Mesodermal cell (in vitro differentiated cells): ENCODE measurements around the gene LAGE3.
A peak's percentile ranks its signal among the peaks of the same experiment; 100 is the strongest.

Experiments
- H3K27ac ChIP-seq: 2 replicates; pipeline ENCODE4 v1.7.0; 2013; ENCODE audit warnings: mild to moderate bottlenecking, low read depth, low read length, moderate library complexity; ENCODE audit not compliant: severe bottlenecking
- H3K36me3 ChIP-seq: 2 replicates; pipeline ENCODE4 v1.7.1; 2013; ENCODE audit warnings: mild to moderate bottlenecking, low read length, moderate library complexity; ENCODE audit not compliant: control insufficient read depth, insufficient read depth
- H3K4me1 ChIP-seq: one replicate; pipeline ENCODE4 v1.7.1; 2013; ENCODE audit warnings: mild to moderate bottlenecking, low read length; ENCODE audit not compliant: insufficient read depth, control insufficient read depth, poor library complexity, severe bottlenecking
- H3K4me3 ChIP-seq: 2 replicates; pipeline ENCODE4 v1.7.0; 2013; ENCODE audit warnings: low read length, control low read depth, mild to moderate bottlenecking; ENCODE audit not compliant: insufficient read depth, poor library complexity, severe bottlenecking; ENCODE audit errors: extremely low read depth
- H3K9me3 ChIP-seq: 2 replicates; pipeline ENCODE4 v1.7.1; 2013; ENCODE audit warnings: mild to moderate bottlenecking, low read length, moderate library complexity; ENCODE audit not compliant: control insufficient read depth
- WGBS, 2 experiments: methylation state at CpG; one replicate each; pipeline ENCODE4 v1.1.5; 2013; ENCODE audit warnings: missing lambda C conversion rate in 2 of 2; ENCODE audit not compliant: insufficient coverage in 2 of 2; 5-methylcytosine and 5-hydroxymethylcytosine counted together

LAGE3 gene

DNA sequence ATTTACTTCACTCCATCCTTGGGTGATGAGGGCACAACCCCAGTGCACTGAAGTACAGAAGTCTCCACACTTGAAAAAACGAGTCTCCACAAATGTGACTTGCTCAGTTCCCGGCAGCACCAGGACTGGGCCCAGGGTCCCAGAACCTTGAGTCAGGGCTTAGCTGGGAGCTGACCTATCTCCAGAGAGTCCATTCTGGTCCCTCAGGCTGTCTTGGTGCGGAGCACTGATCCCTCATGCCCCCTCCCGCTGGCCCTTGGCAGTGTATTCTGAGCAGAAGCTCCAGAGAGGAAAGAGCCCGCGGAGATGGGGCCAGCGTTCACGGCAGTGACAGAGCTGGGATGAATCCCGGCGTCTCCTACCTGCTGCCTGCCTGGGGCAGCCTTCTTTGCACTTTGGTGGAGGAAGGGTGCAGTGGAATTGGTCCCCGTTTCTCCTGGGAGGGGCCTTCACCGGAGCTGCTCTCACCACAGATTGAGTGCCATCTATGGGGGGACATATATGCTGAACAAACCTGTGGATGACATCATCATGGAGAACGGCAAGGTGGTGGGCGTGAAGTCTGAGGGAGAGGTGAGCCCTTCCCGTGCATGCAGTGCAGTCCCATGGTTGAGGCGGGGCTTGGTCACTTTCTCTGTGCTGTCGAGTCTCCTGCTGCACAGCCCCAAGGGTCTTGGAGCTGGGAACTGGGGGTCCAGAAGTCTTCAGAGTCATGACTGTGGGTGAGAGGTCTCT, 38.3 kb downstream of the LAGE3 start:
- Histone ChIP-seq H3K4me1 (peaks cover 7% of the 10 kb centered on the region), H3K36me3 (peaks cover 44% of the 10 kb centered on the region), H3K9me3 (no peaks in the 10 kb centered on the region), H3K4me3 (no peak overlapping the region), H3K27ac (no peak overlapping the region)
- 95 to 96% methylated on average over 4 to 8 of the region's 17 CpGs for WGBS, 2 experiments

GRCh38 chrX:154439841-154440240, 39.2 kb downstream of the LAGE3 start:
- H3K4me1 ChIP-seq = peaks cover 7% of the 10 kb centered on the region
- 97% methylated on average over 6 of the region's 18 CpGs; no CpG with 5 or more reads in 1 of the 2 experiments for WGBS, 2 experiments
- no peak overlapping the region for H3K4me3 ChIP-seq
- H3K27ac ChIP-seq = no peak overlapping the region
- H3K36me3 ChIP-seq = peaks cover 43% of the 10 kb centered on the region
- H3K9me3 ChIP-seq = no peaks in the 10 kb centered on the region

- peaks cover 7% of the 10 kb centered on the region for H3K4me1 ChIP-seq
- H3K4me3 ChIP-seq = peak overlapping the region; percentile 50
- no peak overlapping the region for H3K27ac ChIP-seq
- H3K36me3 ChIP-seq = peaks cover 54% of the 10 kb centered on the region
- H3K9me3 ChIP-seq = no peaks in the 10 kb centered on the region
- WGBS, 2 experiments = 64 to 88% methylated on average over 10 to 13 of the region's 28 CpGs
These were observed 40.8 kb downstream of the LAGE3 start for GRCh38 chrX:154437971-154438893.

DNA sequence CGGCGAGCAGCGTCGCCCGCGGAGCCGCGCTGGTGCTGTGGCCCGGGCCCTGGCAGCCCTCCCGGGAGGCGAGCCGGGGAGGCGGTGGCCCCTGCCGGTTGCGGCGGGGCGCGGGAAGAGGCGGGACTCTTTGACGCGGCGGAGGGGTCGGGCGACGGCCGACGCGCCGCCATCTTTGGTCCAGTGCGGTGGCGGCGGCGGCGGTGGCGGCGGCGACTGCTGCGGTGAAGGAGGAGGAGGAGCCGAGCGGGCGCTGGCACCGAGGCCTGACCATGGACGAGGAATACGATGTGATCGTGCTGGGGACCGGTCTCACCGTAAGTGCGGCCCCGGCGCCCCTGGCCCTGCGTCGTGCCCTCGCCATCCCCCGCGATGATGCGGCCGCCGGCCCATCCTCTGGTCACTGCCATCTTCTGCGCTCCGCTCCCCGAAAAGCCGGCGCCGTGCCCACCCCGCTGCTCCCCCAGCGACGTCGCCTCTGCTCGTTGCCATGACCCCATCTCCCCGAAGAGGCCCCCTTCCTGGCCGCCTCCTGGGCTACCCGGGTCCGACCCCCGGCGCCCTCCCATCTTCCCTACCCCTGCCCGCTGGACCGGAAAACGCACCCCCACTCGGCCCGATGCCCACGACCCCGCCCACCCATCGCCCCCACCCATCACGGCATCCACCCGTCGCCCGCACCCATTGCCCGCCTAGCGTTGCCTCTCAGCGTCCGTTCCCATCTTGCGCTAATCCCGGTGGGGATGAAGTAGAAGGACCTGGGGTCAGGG, 41.9 kb downstream of the LAGE3 start, which contains the start of gene GDI1:
Gene GDI1, plus strand, starts transcription at position 172 of the 770 bp plus-strand sequence. Its CDS starts 101 bp downstream, at position 273.
- 0% methylated on average over 16 to 20 of the region's 93 CpGs for WGBS, 2 experiments
- no peaks in the 10 kb centered on the region for H3K9me3 ChIP-seq
- peak within 1 kb of the TSS; percentile 50 for H3K4me3 ChIP-seq
- peaks cover 57% of the 10 kb centered on the region for H3K36me3 ChIP-seq
- peak within 1 kb of the TSS; percentile 57 for H3K27ac ChIP-seq
- peaks cover 7% of the 10 kb centered on the region for H3K4me1 ChIP-seq

DNA sequence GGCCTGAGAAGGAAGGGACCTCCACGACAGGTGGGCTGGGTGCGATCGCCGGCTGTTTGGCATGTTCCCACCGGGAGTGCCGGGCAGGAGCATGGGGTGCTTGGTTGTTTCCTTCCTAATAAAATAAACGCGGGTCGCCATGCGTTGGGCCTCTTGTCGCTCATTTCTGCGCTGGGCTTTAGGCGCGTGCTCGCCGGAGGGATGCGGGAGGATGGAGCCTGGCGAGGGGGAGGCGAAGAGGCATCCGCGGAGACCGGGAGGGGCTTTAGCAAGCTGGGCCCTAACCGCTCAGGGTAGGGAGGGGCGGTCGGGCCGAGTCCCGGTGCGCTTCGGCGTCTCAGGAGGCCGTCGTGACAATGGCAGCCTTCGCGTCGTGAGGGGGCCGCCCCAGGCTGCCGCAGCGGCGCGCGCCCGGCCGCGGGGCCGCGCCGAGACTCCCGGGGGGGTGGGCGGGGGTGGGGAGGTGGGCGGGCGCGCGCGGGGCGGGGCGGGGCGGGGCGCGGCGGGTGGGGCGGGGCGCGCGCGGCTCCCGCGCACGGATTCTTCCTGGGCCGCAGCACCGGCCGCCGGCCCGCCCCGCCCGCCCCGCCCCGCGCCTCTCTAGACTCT, 42.6 kb downstream of the LAGE3 start:
- H3K4me3 ChIP-seq = peak overlapping the region; percentile 50
- 17% methylated on average over 5 of the region's 78 CpGs; no CpG with 5 or more reads in 1 of the 2 experiments for WGBS, 2 experiments
- H3K4me1 ChIP-seq = peaks cover 7% of the 10 kb centered on the region
- no peaks in the 10 kb centered on the region for H3K9me3 ChIP-seq
- H3K27ac ChIP-seq = peak overlapping the region; percentile 57
- H3K36me3 ChIP-seq = peaks cover 55% of the 10 kb centered on the region

- H3K36me3 ChIP-seq = peaks cover 49% of the 10 kb centered on the region
- 92 to 94% methylated on average over 6 to 8 of the region's 19 CpGs for WGBS, 2 experiments
- no peak overlapping the region for H3K27ac ChIP-seq
- peaks cover 16% of the 10 kb centered on the region for H3K4me1 ChIP-seq
- no peak overlapping the region for H3K4me3 ChIP-seq
- H3K9me3 ChIP-seq = no peaks in the 10 kb centered on the region
These were observed 43.8 kb downstream of the LAGE3 start for GRCh38 chrX:154435171-154435733.

GRCh38 chrX:154434394-154435168, 44.5 kb downstream of the LAGE3 start:
- no peaks in the 10 kb centered on the region for H3K9me3 ChIP-seq
- peaks cover 42% of the 10 kb centered on the region for H3K36me3 ChIP-seq
- H3K27ac ChIP-seq = no peak overlapping the region
- H3K4me1 ChIP-seq = peaks cover 16% of the 10 kb centered on the region
- no peak overlapping the region for H3K4me3 ChIP-seq
- 100% methylated on average over 3 of the region's 7 CpGs; no CpG with 5 or more reads in 1 of the 2 experiments for WGBS, 2 experiments

- no peak overlapping the region for H3K27ac ChIP-seq
- peaks cover 37% of the 10 kb centered on the region for H3K36me3 ChIP-seq
- peaks cover 12% of the 10 kb centered on the region for H3K4me1 ChIP-seq
- no peaks in the 10 kb centered on the region for H3K9me3 ChIP-seq
- no peak overlapping the region for H3K4me3 ChIP-seq
- no CpG with 5 or more reads among the region's 7 CpGs for WGBS, 2 experiments
These were observed 45.5 kb downstream of the LAGE3 start for GRCh38 chrX:154433605-154434004.

GRCh38 chrX:154432210-154432609, 46.9 kb downstream of the LAGE3 start:
- Histone ChIP-seq H3K36me3 (peaks cover 33% of the 10 kb centered on the region), H3K9me3 (no peaks in the 10 kb centered on the region), H3K27ac (no peak overlapping the region), H3K4me1 (peaks cover 9% of the 10 kb centered on the region), H3K4me3 (no peak overlapping the region)
- WGBS, 2 experiments = 100% methylated on average over 2 to 3 of the region's 8 CpGs
